GM23338 (cell line): ENCODE data around the gene NEDD4. TPM values are rescaled to one million over a fixed set of nuclear protein-coding genes. Genes with fewer than 3 reads are reported as not detected.

Source experiments
- CTCF ChIP-seq, 2 experiments: fragments of 200-600 bp in 1 of 2; sonication (generic) in 1 of 2; conservative IDR thresholded peaks; 2 replicates each; pipeline versions ENCODE4 v1.5.1 to v1.6.1; 2016 to 2017; ENCODE audit warnings: antibody characterized with exemption in 2 of 2, low read depth in 2 of 2, mild to moderate bottlenecking in 2 of 2, moderate library complexity in 1 of 2
- JUNB ChIP-seq: IDR thresholded peaks from one replicate; pipeline ENCODE4 v1.6.1; 2016; ENCODE audit warnings: antibody characterized with exemption; ENCODE audit not compliant: unreplicated experiment
- REST ChIP-seq: IDR thresholded peaks from one replicate; pipeline ENCODE4 v1.6.1; 2018; ENCODE audit warnings: antibody characterized with exemption; ENCODE audit not compliant: unreplicated experiment
- ZNF462 ChIP-seq: fragments of 250-450 bp; sonication (Bioruptor Pico); IDR thresholded peaks from 2 replicates; pipeline ENCODE4 v1.5.0; 2020; ENCODE audit warnings: mild to moderate bottlenecking, moderate library complexity
- polyA plus RNA-seq: library from polyadenylated mRNA; unstranded; fragments of >200 nt; fragmentation: Nextera tagmentation; extraction: Ambion mirVana; gene quantifications from 2 replicates; pipeline ENCODE4 v1.2.1, GENCODE V29; 2016
- total RNA-seq: library from RNA; depleted of rRNA; stranded (reverse); fragments of >200 nt; shearing (Covaris generic); gene quantifications from 2 replicates; pipeline ENCODE4 v1.2.3, GENCODE V29; 2014

Gene NEDD4
- total and polyA plus RNA-seq, 2 experiments from 2014 or later: 2.1 to 7.2 TPM

GRCh38 chr15:55879181-55879580 lies 114.2 kb downstream of the NEDD4 start (continued):
- TF ChIP-seq ZNF462 (CRISPR knock-in tag) (no peak), JUNB (no peak), REST (no peak), CTCF (conservative IDR thresholded peaks at IDR 0.05; ENCODE audit: low read depth in 2 of 2) (no peak)
